ENCODE results near the gene TMEM219. TPM values are rescaled to one million over a fixed set of nuclear protein-coding genes. Genes with fewer than 3 reads are reported as not detected.
A peak's percentile ranks its signal among the peaks of the same experiment; 100 is the strongest.
"Not testable (repeated sequence)": the region's sequence is repeated elsewhere in the genome, so short reads cannot be mapped to it uniquely, and the experiment has no call there.

Gene TMEM219
- total RNA-seq, 4 donors from 2014 or later = 118 to 143 (median 130) TPM

- no peak overlapping the region for H3K4me3 ChIP-seq (ENCODE audit: low read depth, poor library complexity, severe bottlenecking)
- intact Hi-C loops (cut with DNase I; ENCODE audit: low total_unique reads) = no loop called here
- 94 to 95% methylated on average over 8 of the region's 9 CpGs for WGBS, 2 donors
- DNase-seq (ENCODE audit: low spot score in 2 of 2) = no peak
- TF ChIP-seq, protein P1, sequence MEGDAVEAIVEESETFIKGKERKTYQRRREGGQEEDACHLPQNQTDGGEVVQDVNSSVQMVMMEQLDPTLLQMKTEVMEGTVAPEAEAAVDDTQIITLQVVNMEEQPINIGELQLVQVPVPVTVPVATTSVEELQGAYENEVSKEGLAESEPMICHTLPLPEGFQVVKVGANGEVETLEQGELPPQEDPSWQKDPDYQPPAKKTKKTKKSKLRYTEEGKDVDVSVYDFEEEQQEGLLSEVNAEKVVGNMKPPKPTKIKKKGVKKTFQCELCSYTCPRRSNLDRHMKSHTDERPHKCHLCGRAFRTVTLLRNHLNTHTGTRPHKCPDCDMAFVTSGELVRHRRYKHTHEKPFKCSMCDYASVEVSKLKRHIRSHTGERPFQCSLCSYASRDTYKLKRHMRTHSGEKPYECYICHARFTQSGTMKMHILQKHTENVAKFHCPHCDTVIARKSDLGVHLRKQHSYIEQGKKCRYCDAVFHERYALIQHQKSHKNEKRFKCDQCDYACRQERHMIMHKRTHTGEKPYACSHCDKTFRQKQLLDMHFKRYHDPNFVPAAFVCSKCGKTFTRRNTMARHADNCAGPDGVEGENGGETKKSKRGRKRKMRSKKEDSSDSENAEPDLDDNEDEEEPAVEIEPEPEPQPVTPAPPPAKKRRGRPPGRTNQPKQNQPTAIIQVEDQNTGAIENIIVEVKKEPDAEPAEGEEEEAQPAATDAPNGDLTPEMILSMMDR (IDR thresholded peaks at IDR 0.05) = no peak
- no peak for TF ChIP-seq POLR2A (IDR thresholded peaks at IDR 0.05)
These were observed 2.6 kb upstream of the TMEM219 start for GRCh38 chr16:29959293-29959692.

- WGBS, 2 donors = 89% methylated on average over 4 of the region's 4 CpGs
- DNase-seq (ENCODE audit: low spot score in 2 of 2); H3K4me3 ChIP-seq (ENCODE audit: low read depth, poor library complexity, severe bottlenecking): not testable (repeated sequence)
- intact Hi-C loops (cut with DNase I; ENCODE audit: low total_unique reads) = loop anchor here (5.0 kb wide), 1 partner anchor 102 kb away; no protein-coding TSS in a partner anchor
These were observed 2.1 kb upstream of the TMEM219 start for GRCh38 chr16:29959821-29960220.

GRCh38 chr16:29961127-29961478 lies 776 bp upstream of the TMEM219 start:
- TF ChIP-seq, protein P1 (IDR thresholded peaks at IDR 0.05) = no peak
- TF ChIP-seq POLR2A (IDR thresholded peaks at IDR 0.05) = no peak
- intact Hi-C loops (cut with DNase I; ENCODE audit: low total_unique reads) = loop anchor here (5.0 kb wide), 1 partner anchor 101 kb away; no protein-coding TSS in a partner anchor
- no peak for DNase-seq (ENCODE audit: low spot score in 2 of 2)
- H3K4me3 ChIP-seq (ENCODE audit: low read depth, poor library complexity, severe bottlenecking) = no peak overlapping the region
- WGBS, 2 donors = 55% methylated on average over 10 of the region's 10 CpGs

GRCh38 chr16:29962344-29962994 lies 590 bp downstream of the TMEM219 start:
- WGBS, 2 donors = 2 to 3% methylated on average over 18 of the region's 18 CpGs
- TF ChIP-seq, protein P1 (IDR thresholded peaks at IDR 0.05) = no peak
- TF ChIP-seq POLR2A (IDR thresholded peaks at IDR 0.05) = no peak
- peak overlapping the region; percentile 28 for H3K4me3 ChIP-seq (ENCODE audit: low read depth, poor library complexity, severe bottlenecking)
- peak in 1 of 2 donors; percentile 68 for DNase-seq (ENCODE audit: low spot score in 2 of 2)
- intact Hi-C loops (cut with DNase I; ENCODE audit: low total_unique reads) = loop anchor here (5.0 kb wide), 1 partner anchor 100 kb away; no protein-coding TSS in a partner anchor

GRCh38 chr16:29963021-29963743 lies 1.3 kb downstream of the TMEM219 start:
- DNase-seq (ENCODE audit: low spot score in 2 of 2) = peak in 1 of 2 donors; percentile 83
- no peak for TF ChIP-seq POLR2A (IDR thresholded peaks at IDR 0.05)
- TF ChIP-seq, protein P1 (IDR thresholded peaks at IDR 0.05) = no peak
- 78 to 84% methylated on average over 14 of the region's 14 CpGs for WGBS, 2 donors
- H3K4me3 ChIP-seq (ENCODE audit: low read depth, poor library complexity, severe bottlenecking) = no peak overlapping the region
- intact Hi-C loops (cut with DNase I; ENCODE audit: low total_unique reads) = loop anchor here (5.0 kb wide), 1 partner anchor 99 kb away; no protein-coding TSS in a partner anchor

DNA sequence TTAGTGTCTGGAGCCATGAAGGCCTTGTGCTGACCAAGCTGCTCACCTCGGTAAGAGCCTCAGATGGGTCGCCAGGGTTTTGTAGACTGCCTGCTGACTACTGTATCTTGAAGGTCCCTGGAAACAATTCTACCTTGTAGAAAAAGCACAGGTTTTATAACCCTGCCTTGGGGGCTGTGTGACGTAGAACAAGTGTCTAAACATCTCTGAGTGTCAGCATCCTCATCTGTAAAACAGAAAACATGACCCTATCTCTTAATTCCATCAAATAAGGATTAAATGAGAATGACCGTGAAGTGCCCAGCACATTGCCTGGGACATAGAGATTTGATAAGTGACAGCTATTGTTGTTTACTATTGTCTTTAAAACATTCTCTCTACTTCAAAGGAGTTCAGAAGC lies 6.3 kb downstream of the TMEM219 start:
- 93 to 98% methylated on average over 4 of the region's 4 CpGs for WGBS, 2 donors
- no peak overlapping the region for H3K4me3 ChIP-seq (ENCODE audit: low read depth, poor library complexity, severe bottlenecking)
- TF ChIP-seq, protein P1 (IDR thresholded peaks at IDR 0.05) = no peak
- no peak for TF ChIP-seq POLR2A (IDR thresholded peaks at IDR 0.05)
- peak in 1 of 2 donors; percentile 15 for DNase-seq (ENCODE audit: low spot score in 2 of 2)
- intact Hi-C loops (cut with DNase I; ENCODE audit: low total_unique reads) = no loop called here
